ENCODE results near the gene ZNF593.

GRCh38 chr1:26171084-26172072 is 1.7 kb downstream of the ZNF593 start, which contains the start of gene ZNF593OS:
- TF ChIP-seq POLR2A (IDR thresholded peaks at IDR 0.05) (no peak), CTCF (IDR thresholded peaks at IDR 0.05) (no peak)

All from body of pancreas (tissue), 4 donors.